ENCODE results near the gene TM4SF18.

Gene TM4SF18

GRCh38 chr3:149324332-149324731 is 9.1 kb downstream of the TM4SF18 start:
- no peak for DNase-seq

- no peak for DNase-seq
Observed at GRCh38 chr3:149321640-149322039, 11.8 kb downstream of the TM4SF18 start.

GRCh38 chr3:149321136-149321535 is 12.3 kb downstream of the TM4SF18 start:
- no peak for DNase-seq

- no peak for DNase-seq
Observed at GRCh38 chr3:149319750-149320149, 13.7 kb downstream of the TM4SF18 start.

GRCh38 chr3:149317072-149317471 is 16.4 kb downstream of the TM4SF18 start:
- DNase-seq, result no peak

GRCh38 chr3:149316437-149316836 is 17.0 kb downstream of the TM4SF18 start:
- no peak for DNase-seq

- no peak for DNase-seq
Observed at GRCh38 chr3:149315694-149316093, 17.7 kb downstream of the TM4SF18 start.

GRCh38 chr3:149314807-149315578 is 18.4 kb downstream of the TM4SF18 start:
- DNase-seq, result no peak

GRCh38 chr3:149313542-149313941 is 19.9 kb downstream of the TM4SF18 start:
- DNase-seq, result no peak

- no peak for DNase-seq
Observed at GRCh38 chr3:149310796-149311534, 22.5 kb downstream of the TM4SF18 start.

GRCh38 chr3:149307435-149307783 is 26.0 kb downstream of the TM4SF18 start:
- no peak for DNase-seq

- no peak for DNase-seq
Observed at GRCh38 chr3:149306751-149307434, 26.5 kb downstream of the TM4SF18 start.

- DNase-seq, result no peak
Observed at GRCh38 chr3:149305376-149305775, 28.1 kb downstream of the TM4SF18 start.

GRCh38 chr3:149299938-149300801 is 33.3 kb downstream of the TM4SF18 start:
- DNase-seq, result no peak

GRCh38 chr3:149296972-149297371 is 36.5 kb downstream of the TM4SF18 start:
- DNase-seq, result no peak

- DNase-seq, result no peak
Observed at GRCh38 chr3:149292666-149293065, 40.8 kb downstream of the TM4SF18 start.

GRCh38 chr3:149291178-149291577 is 42.3 kb downstream of the TM4SF18 start:
- DNase-seq, result no peak

- no peak for DNase-seq
Observed at GRCh38 chr3:149288655-149289054, 44.8 kb downstream of the TM4SF18 start.

GRCh38 chr3:149284034-149284433 is 49.4 kb downstream of the TM4SF18 start:
- DNase-seq, result no peak

- no peak for DNase-seq
Observed at GRCh38 chr3:149283401-149283800, 50.0 kb downstream of the TM4SF18 start.

- DNase-seq, result no peak
Observed at GRCh38 chr3:149282836-149283235, 50.6 kb downstream of the TM4SF18 start.

- DNase-seq, result no peak
Observed at GRCh38 chr3:149282322-149282721, 51.1 kb downstream of the TM4SF18 start.
